Brain microvascular endothelial cell (primary cell): ENCODE measurements around the gene DPF3.

Source experiments
- DNase-seq: peaks from one replicate; pipeline ENCODE4 v3.0.0-alpha.2; 2020
- H3K27ac ChIP-seq: fragments of 250-450 bp; sonication (Bioruptor Pico); 2 replicates; pipeline ENCODE4 v1.5.1; 2020; ENCODE audit warnings: mild to moderate bottlenecking, moderate library complexity
- H3K27me3 ChIP-seq: fragments of 250-450 bp; sonication (Bioruptor Pico); replicated peaks from 2 replicates; pipeline ENCODE4 v1.5.1; 2020; ENCODE audit warnings: mild to moderate bottlenecking
- H3K36me3 ChIP-seq: fragments of 250-450 bp; sonication (Bioruptor Pico); replicated peaks from 2 replicates; pipeline ENCODE4 v1.5.1; 2020; ENCODE audit warnings: mild to moderate bottlenecking
- H3K4me3 ChIP-seq: 2 replicates; pipeline ENCODE4 v1.5.1; 2011; ENCODE audit warnings: low read depth, mild to moderate bottlenecking, control low read depth, low read length, moderate library complexity
- in situ Hi-C: cut with HindIII; loops from 2 replicates; pipeline ENCODE4 v1.10.0; 2017; ENCODE audit warnings: low sequenced_read_pairs, low pct_ligation_motif_present
- TF ChIP-seq, protein P1 (sequence below): IDR thresholded peaks from 2 replicates; pipeline ENCODE4 v1.5.1; 2011; ENCODE audit warnings: low read depth, mild to moderate bottlenecking, moderate library complexity, low read length, control low read depth, inconsistent platforms; ENCODE audit errors: missing control alignments

Gene DPF3

GRCh38 chr14:72649603-72650227 is 244.2 kb downstream of the DPF3 start:
- no peak overlapping the region for H3K27ac ChIP-seq
- H3K36me3 ChIP-seq = no peaks in the 10 kb centered on the region
- no peak overlapping the region for H3K4me3 ChIP-seq
- TF ChIP-seq, protein P1, sequence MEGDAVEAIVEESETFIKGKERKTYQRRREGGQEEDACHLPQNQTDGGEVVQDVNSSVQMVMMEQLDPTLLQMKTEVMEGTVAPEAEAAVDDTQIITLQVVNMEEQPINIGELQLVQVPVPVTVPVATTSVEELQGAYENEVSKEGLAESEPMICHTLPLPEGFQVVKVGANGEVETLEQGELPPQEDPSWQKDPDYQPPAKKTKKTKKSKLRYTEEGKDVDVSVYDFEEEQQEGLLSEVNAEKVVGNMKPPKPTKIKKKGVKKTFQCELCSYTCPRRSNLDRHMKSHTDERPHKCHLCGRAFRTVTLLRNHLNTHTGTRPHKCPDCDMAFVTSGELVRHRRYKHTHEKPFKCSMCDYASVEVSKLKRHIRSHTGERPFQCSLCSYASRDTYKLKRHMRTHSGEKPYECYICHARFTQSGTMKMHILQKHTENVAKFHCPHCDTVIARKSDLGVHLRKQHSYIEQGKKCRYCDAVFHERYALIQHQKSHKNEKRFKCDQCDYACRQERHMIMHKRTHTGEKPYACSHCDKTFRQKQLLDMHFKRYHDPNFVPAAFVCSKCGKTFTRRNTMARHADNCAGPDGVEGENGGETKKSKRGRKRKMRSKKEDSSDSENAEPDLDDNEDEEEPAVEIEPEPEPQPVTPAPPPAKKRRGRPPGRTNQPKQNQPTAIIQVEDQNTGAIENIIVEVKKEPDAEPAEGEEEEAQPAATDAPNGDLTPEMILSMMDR = no peak
- in situ Hi-C loops = no loop called here
- DNase-seq = no peak
- H3K27me3 ChIP-seq = no peaks in the 10 kb centered on the region

DNA sequence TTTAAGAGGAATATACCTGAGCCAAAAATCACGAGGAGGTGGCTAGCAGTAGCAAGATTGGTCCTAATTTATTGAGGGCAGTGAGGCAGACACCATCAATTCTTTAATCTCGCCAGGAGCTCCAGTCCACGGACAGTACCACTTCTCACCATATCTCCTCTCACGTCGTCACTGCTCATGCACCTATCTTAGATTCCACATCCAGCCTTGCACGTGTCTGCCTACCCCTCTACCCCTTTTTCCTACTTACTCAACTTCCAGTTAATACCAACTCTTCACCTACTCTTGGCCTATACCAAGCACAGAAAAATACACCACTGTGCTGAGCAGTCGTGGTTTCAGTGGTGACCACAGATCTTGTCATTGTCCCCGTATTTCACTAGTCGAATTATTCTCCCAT is 246.1 kb downstream of the DPF3 start:
- H3K36me3 ChIP-seq = no peaks in the 10 kb centered on the region
- no peak for DNase-seq
- in situ Hi-C loops = no loop called here

DNA sequence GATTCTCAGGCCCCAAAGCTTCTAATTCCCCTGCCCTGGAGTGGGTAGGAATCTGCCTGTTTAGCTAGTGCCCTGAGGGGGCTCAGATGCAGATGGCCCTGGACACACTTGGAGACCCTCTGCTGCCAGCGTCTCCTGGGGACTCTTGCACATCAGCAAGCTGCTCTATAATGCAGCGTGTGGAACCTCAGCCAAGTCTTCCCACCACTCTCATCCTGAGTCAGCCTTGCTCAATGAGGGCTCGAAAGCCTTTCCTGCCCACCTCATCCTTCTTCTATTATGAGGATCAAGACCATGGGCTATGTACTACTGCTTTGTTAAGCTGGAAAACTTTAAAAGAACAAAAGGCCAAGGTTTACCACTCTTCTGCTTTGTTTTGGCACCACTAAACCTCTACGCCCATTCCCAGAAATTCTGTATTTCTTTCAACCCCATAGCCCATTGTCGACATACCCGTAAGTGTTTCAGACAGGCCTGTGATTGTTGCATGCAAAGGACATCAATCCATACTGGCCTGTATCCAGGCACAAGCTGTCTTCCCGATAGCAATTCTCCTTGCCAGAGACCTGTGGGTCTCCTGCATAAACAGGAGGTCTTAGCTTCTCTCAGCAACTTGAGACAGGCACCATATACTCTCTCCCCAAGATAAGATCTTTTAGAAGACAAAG is 246.9 kb downstream of the DPF3 start:
- H3K27ac ChIP-seq = no peak overlapping the region
- in situ Hi-C loops = no loop called here
- H3K36me3 ChIP-seq = no peaks in the 10 kb centered on the region
- no peak overlapping the region for H3K4me3 ChIP-seq
- no peaks in the 10 kb centered on the region for H3K27me3 ChIP-seq
- DNase-seq = no peak
- TF ChIP-seq, protein P1 = no peak

More for the DNA sequence above, 246.1 kb downstream of the DPF3 start:
- TF ChIP-seq, protein P1 = no peak
- H3K4me3 ChIP-seq = no peak overlapping the region
- H3K27ac ChIP-seq = no peak overlapping the region
- H3K27me3 ChIP-seq = no peaks in the 10 kb centered on the region

- in situ Hi-C loops = no loop called here
- H3K27me3 ChIP-seq = no peaks in the 10 kb centered on the region
- H3K4me3 ChIP-seq = no peak overlapping the region
- H3K36me3 ChIP-seq = no peaks in the 10 kb centered on the region
- H3K27ac ChIP-seq = no peak overlapping the region
- TF ChIP-seq, protein P1 = no peak
- no peak for DNase-seq
Measured at GRCh38 chr14:72645706-72646105, 248.2 kb downstream of the DPF3 start.

DNA sequence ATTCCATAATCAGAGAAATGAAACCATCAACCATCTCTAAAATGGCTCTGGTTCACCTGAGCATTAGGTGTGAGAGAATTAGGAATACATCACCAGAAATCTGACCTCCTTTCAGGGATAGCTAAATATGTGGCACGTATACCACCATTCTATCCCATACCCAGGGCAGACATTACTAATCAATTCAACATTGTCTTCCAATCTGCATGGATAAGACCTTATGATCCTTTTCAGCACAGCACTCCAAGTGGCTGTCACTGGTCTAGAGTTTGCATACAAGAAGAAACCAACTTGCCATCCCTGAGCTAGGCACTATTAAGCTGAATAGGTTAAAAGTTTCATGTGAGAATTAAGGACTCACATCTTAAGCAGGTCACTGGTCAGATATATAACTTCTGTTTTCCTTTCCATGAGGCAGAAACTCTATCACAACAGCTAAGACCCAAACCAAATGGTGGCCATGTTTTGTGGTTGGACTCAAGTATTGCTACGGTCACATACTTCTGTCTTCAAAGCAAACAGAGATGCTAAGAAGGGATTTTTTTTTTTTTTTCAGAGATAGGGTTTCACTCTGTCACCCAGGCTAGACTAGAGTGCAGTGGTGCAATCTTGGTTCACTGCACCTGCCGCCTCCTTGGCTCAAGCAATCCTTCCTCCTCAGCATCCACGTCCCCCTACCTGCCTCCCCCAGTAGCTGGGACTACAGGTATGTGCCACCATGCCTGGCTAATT is 249.0 kb downstream of the DPF3 start:
- Histone ChIP-seq H3K36me3 (no peaks in the 10 kb centered on the region), H3K27ac (no peak overlapping the region), H3K27me3 (no peaks in the 10 kb centered on the region), H3K4me3 (no peak overlapping the region)
- TF ChIP-seq, protein P1 = peak; percentile 17
- DNase-seq = no peak
- in situ Hi-C loops = no loop called here
